Hematopoietic multipotent progenitor cell treated with erythropoietin and hydrocortisone succinate and interleukin-3 and kit ligand, for 17 days (in vitro differentiated cells): ENCODE results near the gene MAP7D1.
"Not testable (repeated sequence)": the region's sequence is repeated elsewhere in the genome, so short reads cannot be mapped to it uniquely, and the experiment has no call there.

Experiments used
- DNase-seq: peaks from one replicate; pipeline ENCODE4 v3.0.0-alpha.2; 2015; ENCODE audit warnings: low spot score

MAP7D1 gene

GRCh38 chr1:36203554-36204346 lies 47.8 kb downstream of the MAP7D1 start:
- DNase-seq = no peak

- DNase-seq = no peak
Measured at GRCh38 chr1:36204347-36204909, 48.5 kb downstream of the MAP7D1 start.

DNA sequence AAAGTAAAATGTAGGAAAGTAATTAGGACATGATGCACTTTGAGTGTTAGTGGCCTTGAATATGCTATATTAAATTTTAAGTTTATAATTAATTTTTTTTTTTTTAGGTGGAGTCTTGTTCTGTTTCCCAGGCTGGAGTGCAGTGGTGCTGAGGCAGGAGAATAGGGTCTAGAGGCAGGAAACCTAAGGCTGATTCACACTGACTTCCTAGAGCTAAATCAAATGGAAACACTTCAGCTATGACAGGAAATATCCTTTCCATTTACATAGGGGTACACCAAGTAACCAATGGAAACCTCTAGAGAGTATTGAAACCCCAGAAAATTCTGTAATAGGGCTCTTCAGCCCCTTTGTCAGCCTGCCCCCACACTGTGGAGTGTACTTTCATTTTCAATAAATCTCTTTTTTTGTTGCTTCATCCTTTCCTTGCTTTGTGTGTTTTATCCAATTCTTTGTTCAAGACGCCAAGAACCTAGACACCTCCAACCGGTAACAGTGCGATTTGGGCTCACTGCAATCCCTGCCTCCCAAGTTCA lies 50.4 kb downstream of the MAP7D1 start:
- DNase-seq = no peak

DNA sequence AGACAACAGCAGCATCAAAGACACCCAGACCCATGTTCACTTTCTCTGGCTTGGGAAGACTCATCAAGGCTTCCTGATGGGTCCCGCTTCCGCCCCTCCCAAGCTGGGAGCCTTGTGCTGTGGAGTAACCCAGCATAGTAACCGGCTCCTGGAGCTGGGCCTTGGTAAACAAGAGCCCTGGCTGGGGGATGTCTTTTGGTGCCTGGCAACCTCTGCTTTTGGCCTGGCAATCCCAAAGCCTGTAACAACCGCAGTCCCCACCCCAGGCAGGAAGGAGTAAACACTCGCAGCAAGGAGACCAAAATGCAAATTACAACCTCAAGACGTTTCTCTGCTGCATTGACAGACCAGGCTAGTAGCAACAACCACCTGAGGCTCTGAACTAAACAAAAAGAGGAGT lies 51.4 kb downstream of the MAP7D1 start:
- no peak for DNase-seq

GRCh38 chr1:36208978-36209703 lies 53.2 kb downstream of the MAP7D1 start:
- no peak for DNase-seq

GRCh38 chr1:36211307-36211706 lies 55.3 kb downstream of the MAP7D1 start:
- no peak for DNase-seq

GRCh38 chr1:36211841-36212240 lies 55.9 kb downstream of the MAP7D1 start:
- no peak for DNase-seq

GRCh38 chr1:36212782-36213181 lies 56.8 kb downstream of the MAP7D1 start:
- no peak for DNase-seq

DNA sequence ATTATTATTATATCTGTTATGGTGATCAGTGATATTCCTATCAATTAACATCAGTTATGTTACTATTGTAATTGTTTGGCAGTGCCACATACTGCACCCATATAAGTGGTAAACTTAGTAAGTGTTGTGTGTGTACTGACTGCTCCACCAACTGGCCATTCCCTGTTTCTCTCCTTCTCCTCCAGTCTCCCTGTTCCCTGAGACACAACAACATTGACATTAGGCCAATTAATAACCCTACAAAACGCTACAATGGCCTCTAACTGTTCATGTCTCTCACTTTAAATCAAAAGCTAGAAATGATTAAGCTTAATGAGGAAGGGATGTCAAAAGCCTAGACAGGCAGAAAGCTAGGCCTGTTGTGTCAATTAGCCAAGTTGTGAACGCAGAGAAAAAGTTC lies 61.7 kb downstream of the MAP7D1 start:
- no peak for DNase-seq

DNA sequence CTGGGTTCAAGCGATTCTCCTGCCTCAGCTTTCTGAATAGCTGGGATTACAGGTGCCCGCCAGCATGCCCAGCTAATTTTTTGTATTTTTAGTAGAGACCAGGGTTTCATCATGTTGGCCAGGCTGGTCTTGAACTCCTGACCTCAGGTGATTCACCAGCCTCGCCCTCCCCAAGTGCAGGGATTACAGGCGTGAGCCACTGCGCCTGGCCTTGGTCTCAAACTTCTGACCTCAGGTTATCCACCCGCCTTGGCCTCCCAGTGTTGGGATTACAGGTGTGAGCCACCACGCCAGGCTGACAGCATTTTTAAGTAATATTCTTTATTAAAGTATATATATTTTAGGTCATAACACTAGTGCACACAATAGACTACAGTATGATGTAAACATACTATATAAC lies 65.9 kb downstream of the MAP7D1 start:
- DNase-seq = not testable (repeated sequence)

GRCh38 chr1:36222481-36223380 lies 66.8 kb downstream of the MAP7D1 start:
- DNase-seq = no peak

DNA sequence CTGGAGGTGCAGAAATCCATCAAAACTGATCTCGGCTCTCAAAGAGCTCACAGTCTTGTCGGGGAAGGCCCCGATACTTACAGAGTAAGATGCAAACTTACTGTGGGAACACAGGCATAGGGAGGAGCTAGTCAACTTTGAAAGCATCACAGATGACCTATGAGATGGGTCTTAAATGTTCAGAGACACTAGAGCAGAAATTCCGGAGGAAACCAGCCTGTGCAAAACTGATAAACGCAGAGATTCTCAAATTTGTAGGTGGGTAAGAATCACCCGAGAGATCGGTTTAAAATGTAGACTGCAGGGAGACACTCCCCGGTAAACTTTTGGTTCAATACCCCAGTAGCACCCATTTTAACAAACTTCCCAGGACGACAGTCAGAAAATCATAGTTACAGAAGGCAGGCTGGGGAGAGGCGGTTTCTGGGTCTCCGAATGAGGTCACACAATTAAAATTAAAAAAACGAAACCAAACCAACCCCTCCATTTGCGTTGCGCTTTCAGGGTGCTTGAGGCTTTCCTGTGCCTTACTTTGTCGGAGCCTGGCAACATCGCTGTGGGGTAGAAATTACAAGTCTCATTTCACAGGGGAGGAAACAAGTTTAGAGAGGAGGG lies 67.5 kb downstream of the MAP7D1 start:
- DNase-seq = peak; percentile 77

DNA sequence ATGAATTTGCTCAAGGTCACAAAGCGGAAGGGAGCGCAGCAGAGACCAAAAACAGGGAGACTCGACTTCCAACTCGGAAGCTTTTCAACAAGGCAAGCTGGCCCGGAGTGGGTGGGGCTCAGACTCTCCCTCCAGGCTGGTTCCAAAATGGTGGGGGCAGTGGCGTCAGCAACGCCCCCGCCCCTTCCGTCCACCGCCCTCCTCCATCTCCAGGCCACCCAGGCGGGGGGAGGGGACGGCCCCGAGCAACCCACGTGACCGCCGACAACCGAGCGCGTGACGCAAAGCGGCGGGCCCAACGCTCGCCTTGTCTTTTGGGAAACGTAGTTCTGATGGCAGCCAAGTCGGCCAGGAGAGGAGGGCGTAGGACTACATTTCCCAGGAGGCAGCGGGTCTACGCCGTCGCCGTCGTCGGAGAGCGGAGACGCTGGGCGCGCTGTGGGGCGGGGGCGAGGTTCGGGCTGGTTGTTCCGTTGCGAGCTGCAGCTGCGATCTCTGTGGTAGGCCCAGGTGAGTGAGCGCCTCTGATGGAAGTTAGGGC lies 68.1 kb downstream of the MAP7D1 start, which contains the start of gene THRAP3:
Gene THRAP3 (plus strand): TSS at position 448 of the 541 bp plus-strand sequence. CDS start 58,121 bp downstream, outside the sequence.
- peak; percentile 100 for DNase-seq

- peak; percentile 89 for DNase-seq
Measured at GRCh38 chr1:36224537-36225282, 68.8 kb downstream of the MAP7D1 start.

GRCh38 chr1:36225283-36225899 lies 69.4 kb downstream of the MAP7D1 start:
- DNase-seq = no peak

DNA sequence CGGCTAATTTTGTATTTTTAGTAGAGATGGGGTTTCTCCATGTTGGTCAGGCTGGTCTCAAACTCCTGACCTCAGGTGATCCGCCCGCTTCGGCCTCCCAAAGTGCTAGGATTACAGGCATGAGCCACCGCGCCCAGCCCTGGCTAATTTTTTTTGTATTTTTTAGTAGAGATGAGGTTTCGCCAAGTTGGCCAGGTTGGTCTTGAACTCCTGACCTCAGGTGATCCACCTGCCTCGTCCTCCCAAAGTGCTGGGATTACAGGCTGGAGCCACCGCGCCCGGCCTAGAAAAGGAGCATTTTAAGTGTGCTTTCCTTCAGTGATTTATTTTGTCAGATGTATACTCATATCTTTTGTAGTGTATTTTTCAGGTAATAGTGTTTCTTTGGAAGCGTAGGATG lies 74.3 kb downstream of the MAP7D1 start:
- DNase-seq = not testable (repeated sequence)
